Measurements from ENCODE around the gene CDK4.

Gene CDK4

DNA sequence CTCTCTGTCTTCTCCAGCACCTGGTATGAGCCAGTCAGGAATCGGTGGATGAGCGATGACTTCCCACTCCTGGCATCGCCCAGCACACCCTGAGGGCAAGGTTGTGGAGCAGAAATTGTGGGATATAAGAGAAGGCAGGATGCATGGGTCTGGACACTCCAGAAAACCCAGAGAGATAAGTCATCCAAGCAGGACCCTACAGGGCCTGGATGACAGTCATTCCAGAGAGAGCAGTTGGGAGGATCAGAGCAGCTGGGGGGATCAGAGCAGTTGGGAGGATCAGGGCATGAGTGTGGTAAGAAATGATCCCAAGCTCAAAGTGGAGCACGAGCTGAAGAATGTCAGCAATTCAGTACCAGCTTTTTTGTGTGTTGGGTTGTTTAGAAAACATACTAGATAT, 17.5 kb downstream of the CDK4 start:
- TF ChIP-seq, protein P1, sequence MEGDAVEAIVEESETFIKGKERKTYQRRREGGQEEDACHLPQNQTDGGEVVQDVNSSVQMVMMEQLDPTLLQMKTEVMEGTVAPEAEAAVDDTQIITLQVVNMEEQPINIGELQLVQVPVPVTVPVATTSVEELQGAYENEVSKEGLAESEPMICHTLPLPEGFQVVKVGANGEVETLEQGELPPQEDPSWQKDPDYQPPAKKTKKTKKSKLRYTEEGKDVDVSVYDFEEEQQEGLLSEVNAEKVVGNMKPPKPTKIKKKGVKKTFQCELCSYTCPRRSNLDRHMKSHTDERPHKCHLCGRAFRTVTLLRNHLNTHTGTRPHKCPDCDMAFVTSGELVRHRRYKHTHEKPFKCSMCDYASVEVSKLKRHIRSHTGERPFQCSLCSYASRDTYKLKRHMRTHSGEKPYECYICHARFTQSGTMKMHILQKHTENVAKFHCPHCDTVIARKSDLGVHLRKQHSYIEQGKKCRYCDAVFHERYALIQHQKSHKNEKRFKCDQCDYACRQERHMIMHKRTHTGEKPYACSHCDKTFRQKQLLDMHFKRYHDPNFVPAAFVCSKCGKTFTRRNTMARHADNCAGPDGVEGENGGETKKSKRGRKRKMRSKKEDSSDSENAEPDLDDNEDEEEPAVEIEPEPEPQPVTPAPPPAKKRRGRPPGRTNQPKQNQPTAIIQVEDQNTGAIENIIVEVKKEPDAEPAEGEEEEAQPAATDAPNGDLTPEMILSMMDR (IDR thresholded peaks at IDR 0.05): no peak

DNA sequence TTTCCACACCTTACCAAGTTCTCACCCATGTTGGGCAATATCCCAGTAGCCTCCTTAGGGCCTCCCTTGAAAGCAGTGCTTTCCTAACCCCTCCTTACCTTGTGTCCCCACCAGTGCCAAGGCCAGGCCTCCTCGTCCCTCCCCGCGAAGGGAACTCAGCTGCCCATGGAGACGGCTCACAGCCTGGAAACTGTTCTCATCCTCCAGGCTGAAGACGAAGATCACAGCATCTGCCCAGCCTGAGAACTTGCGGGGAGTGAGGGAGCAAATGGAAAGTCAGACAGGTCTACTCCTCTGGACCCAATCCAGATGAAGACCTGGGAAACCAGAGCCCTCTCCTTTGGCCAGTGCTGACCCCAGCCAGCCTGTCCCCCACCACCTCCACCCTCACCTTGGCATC, 18.2 kb downstream of the CDK4 start:
- TF ChIP-seq, protein P1 (IDR thresholded peaks at IDR 0.05): no peak

DNA sequence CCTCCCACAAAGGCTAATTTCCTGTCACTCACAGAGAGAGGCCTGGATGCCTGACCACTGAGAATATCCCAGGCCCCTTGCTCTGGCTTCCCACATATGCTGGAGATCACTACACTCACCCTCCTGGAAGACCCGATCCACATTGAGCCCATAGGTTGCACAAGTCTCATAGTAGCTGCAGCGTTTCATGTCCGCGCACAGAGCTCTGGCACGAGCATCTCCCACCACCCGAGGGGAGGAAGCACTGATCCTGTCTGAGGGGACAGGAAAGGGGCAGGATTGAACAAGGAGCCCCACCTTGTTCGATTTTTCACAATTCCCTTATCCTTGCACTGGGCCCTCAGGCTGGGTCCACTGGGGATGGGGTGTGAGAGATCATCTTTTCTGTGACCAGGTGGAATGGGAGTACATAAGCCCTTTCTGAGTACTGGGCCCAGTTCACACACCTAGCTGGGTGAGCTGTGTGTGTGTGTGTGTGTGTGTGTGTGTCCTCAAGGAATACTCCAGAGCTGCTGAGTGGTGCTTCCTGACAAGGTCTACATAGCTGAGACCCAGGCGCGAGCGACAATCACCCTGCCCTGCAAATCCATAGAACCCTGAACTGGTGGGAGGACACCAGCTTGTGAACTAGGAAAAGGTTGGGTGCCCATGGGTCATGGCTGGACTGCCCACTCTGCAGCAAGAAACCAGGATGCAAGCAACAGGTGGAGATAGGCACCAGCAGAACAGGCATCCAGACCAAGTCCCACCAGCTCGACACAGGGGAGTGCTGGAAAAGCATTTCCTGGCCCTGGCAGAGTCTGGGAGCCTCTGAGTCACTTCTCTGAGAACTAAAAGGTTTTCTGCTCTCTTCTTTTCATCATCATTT, 19.1 kb downstream of the CDK4 start:
- TF ChIP-seq, protein P1 (IDR thresholded peaks at IDR 0.05): no peak

DNA sequence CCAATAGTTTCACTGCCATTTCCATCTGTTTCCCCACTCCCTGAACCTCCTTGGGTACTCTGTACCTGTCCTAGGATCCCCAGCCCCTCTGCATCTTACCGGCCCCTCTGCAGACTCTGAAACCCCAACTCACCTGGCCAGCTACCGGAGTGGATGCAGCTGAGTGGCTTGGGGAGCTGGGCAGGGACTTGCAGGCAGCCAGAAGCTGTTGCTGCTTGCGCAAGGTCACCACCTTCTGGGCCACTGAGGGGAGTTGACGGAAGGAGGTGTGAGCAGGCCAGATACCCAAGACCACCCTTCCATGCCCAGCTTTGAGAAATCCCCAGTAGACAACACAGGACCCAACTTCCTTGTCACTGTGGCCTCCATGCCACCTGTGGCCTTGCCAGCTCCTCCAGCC, 19.8 kb downstream of the CDK4 start:
- TF ChIP-seq, protein P1 (IDR thresholded peaks at IDR 0.05): no peak

DNA sequence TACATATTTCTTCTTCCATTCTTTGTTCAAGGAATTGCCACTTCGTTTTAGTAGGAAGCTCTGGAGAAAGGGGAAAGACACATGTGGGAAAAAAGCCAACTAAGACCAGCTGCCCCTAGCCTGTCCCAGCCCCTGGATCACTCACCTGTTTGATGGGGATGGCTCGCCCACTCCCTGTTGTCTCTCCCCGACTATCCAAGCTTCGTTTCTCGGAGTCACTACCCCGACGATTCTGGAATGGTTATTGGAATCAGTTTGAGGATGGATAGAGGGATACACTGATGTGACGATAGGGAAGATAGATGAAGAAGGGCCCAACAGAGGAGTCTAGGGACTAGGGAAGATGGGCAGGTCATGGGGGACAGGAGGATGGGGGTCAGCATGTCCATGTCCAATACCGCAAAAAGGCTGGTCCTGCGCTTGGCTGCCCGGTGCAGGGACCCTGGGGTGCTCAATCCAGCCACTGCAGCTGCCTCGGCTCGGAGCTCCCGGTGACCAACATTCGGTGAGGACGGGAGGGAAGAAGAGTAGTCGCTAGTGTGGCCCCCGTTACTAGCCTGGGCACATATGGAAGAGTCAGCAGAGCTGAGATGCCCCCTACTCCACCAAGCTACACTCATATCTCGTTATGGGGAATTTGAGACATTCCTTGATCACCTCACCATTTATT, 20.6 kb downstream of the CDK4 start:
- TF ChIP-seq, protein P1 (IDR thresholded peaks at IDR 0.05): no peak

DNA sequence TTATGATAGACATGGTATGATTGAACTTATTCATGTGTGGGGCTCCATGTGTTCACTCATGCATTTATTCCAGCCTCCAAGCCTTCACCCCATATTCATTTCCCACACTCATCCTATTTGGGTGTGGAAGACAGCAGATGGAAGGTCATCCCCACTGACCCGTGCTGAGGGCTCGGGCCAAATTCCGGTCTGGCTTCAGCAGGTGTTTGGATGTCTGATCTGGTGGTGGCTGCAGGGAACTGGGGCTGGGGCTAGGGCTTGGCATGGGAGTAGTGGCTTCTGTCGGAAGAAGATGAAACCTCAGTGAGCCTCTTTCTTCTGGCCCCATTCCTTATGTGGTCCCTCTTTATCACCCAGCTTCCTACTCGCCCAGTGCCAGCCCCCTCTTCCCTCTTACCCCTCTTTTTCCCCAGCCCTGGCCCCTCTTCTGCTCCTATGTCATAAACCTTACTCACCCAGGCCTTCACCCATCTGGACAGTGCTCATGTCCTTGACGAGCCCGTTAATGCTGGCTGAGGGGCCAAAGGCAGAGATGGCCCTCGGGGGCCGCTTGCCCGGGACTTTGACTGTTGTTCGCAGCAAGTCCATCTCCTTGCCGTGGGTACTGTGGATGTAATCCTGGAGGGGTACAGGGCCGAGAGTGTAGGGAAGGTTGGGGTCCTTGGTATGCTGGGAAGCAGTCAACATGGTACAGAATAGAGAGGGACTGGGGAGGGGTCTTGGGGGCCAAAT, 21.6 kb downstream of the CDK4 start:
- TF ChIP-seq, protein P1 (IDR thresholded peaks at IDR 0.05): no peak

DNA sequence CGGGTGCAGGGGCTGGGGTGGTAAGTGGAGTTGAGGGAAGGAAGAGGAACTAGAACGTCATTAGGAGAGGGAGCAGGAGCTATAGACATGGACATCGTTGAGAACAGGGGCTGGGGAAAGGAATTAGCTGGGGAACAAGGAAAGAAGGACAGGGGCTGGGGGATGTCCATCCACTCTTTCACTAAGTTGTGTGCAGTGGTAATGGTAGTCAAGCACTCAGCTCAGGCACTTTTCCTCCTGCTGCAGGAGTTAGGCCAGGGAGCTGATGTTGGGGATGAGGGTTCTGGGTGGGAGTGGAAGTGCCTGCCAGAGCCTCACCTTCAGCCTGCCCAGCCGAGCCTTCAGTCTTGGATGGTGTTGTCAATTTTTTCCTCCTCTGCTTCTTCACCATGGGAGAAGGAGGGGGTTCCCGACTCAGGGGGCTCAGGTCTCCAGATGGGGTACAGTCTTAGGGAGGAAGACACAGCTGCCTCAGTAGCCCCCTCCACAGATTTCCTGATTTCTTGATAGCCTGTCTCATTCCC, 22.7 kb downstream of the CDK4 start:
- TF ChIP-seq, protein P1 (IDR thresholded peaks at IDR 0.05): no peak
